Adrenal gland (tissue), 5 donors: ENCODE measurements around the gene STARD3NL.

Experiments used
- CTCF ChIP-seq, 6 experiments: fragments of 450-650 bp in 4 of 6; fragments of 200-600 bp in 2 of 6; sonication (generic) in 1 of 6; IDR thresholded peaks; 1 replicate in 5 of 6; 2 replicates in 1 of 6; pipeline versions ENCODE4 v1.5.1 to v1.8.0; 2016 to 2021; ENCODE audit warnings: antibody characterized with exemption in 6 of 6, mild to moderate bottlenecking in 2 of 6, moderate library complexity in 1 of 6
- POLR2A ChIP-seq, 2 donors: fragments of 450-650 bp; IDR thresholded peaks; one replicate each; pipeline ENCODE4 v1.6.1; 2017; ENCODE audit warnings: antibody characterized with exemption in 2 of 2, mild to moderate bottlenecking in 2 of 2, moderate library complexity in 1 of 2
- donor health status: DM: no; HTN: no; CAD: no.

GRCh38 chr7:38215115-38215514, 37.1 kb downstream of the STARD3NL start:
- TF ChIP-seq CTCF (IDR thresholded peaks at IDR 0.05) (no peak), POLR2A (IDR thresholded peaks at IDR 0.05) (no peak)
